Measurements from ENCODE around the gene HAS3. TPM values are rescaled to one million over a fixed set of nuclear protein-coding genes. Genes with fewer than 3 reads are reported as not detected.
"Not testable (repeated sequence)": the region's sequence is repeated elsewhere in the genome, so short reads cannot be mapped to it uniquely, and the experiment has no call there.

Gene HAS3, protein sequence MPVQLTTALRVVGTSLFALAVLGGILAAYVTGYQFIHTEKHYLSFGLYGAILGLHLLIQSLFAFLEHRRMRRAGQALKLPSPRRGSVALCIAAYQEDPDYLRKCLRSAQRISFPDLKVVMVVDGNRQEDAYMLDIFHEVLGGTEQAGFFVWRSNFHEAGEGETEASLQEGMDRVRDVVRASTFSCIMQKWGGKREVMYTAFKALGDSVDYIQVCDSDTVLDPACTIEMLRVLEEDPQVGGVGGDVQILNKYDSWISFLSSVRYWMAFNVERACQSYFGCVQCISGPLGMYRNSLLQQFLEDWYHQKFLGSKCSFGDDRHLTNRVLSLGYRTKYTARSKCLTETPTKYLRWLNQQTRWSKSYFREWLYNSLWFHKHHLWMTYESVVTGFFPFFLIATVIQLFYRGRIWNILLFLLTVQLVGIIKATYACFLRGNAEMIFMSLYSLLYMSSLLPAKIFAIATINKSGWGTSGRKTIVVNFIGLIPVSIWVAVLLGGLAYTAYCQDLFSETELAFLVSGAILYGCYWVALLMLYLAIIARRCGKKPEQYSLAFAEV
- total RNA-seq = 1 to 10 TPM; 1.8 to 2.7 TPM

DNA sequence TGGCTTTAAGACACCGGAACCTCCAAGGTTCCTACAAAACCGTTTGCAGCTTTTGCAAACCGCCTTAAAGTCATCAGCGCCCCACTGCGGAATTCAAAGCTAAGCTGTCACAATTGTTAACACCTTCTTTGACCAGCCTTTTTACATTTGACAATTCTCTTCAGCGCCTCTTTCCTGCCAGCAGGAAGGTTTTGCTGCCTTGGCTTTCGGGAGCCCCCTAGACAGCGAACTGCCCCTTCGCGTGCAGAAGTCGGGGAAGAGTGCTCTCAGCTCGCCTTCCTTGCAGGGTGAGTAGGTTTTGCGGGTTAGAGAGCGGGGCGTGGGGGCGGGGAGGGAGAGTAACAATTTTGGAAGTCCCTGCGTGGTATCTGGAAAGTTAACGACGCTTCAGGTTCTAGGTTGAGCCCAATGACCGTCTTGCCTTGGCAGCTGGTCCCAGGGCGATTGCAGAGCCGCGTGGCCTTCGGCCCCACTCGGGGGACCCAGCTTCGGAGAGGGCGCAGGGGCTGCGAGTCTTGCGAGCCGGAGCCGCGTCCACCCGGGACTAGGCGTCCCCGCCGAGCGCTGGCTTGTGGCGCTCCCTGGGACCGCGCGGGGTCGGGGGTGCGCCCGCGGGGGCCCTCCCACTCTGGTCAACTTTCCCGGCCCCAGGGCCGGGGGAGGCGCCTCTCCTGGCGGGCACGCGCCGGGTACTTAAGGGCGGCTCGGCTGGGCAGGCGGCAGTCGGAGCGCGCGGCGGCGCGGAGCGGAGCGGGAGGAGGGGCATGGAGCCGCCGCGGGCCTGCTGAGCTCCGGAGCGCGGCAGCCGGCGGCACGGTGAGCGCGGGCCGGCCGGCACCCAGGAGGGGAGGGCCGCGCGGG lies at the start of gene HAS3:
Gene HAS3, plus strand, starts transcription at position 153 of the 861 bp plus-strand sequence. CDS start 3,743 bp downstream, outside the sequence.
- Histone ChIP-seq H3K27me3 (replicated peaks; ENCODE audit: insufficient read depth) (no peaks in the 10 kb centered on the region), H3K9me3 (no peaks in the 10 kb centered on the region), H3K27ac (no peak within 1 kb of the TSS), H3K36me3 (peaks cover 14% of the 10 kb centered on the region), H3K4me3 (peak within 1 kb of the TSS; percentile 71), H3K4me1 (ENCODE audit: control insufficient read depth in 1 of 2, low read depth in 2 of 2) (peaks cover 22 to 29% of the 10 kb centered on the region in 2 donors)
- no peak for DNase-seq (ENCODE audit: low spot score)
- peak; percentile 33 for ATAC-seq (ENCODE audit: insufficient number of reproducible peaks, low FRiP score, low read depth)
- no peak for TF ChIP-seq CTCF (IDR thresholded peaks at IDR 0.05)

- Histone ChIP-seq H3K4me1 (ENCODE audit: control insufficient read depth in 1 of 2, low read depth in 2 of 2) (no peaks in the 10 kb centered on the region), H3K4me3 (no peak overlapping the region), H3K36me3 (no peaks in the 10 kb centered on the region), H3K27ac (no peak overlapping the region), H3K9me3 (no peaks in the 10 kb centered on the region), H3K27me3 (replicated peaks; ENCODE audit: insufficient read depth) (no peaks in the 10 kb centered on the region)
- ATAC-seq (ENCODE audit: insufficient number of reproducible peaks, low FRiP score, low read depth) (no peak), DNase-seq (ENCODE audit: low spot score) (no peak)
- TF ChIP-seq CTCF (IDR thresholded peaks at IDR 0.05) = no peak
Measured at GRCh38 chr16:69055980-69056379, 49.5 kb upstream of the HAS3 start.

DNA sequence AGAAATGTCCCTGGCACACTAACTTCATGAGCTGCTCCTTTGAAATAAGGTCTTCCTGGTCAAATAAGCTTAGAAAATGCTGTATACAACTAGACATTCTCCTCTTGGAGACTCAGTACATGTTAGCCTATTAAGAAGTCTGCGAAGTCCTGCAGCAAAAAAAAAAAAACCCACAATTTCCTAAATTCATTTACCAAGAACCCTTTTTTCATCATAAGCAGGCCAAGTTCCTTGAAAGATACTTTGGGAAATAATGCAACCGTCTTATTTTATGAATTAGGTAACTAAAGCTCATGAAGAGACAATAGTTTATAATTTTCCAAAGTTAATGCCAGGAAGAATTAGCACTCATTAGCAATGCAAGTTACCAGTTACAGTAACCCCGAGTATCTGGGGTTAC lies 49.0 kb upstream of the HAS3 start:
- Histone ChIP-seq H3K36me3 (no peaks in the 10 kb centered on the region), H3K27ac (no peak overlapping the region), H3K4me1 (ENCODE audit: control insufficient read depth in 1 of 2, low read depth in 2 of 2) (no peaks in the 10 kb centered on the region), H3K4me3 (no peak overlapping the region), H3K27me3 (replicated peaks; ENCODE audit: insufficient read depth) (no peaks in the 10 kb centered on the region), H3K9me3 (no peaks in the 10 kb centered on the region)
- ATAC-seq (ENCODE audit: insufficient number of reproducible peaks, low FRiP score, low read depth) = no peak
- TF ChIP-seq CTCF (IDR thresholded peaks at IDR 0.05) = no peak
- no peak for DNase-seq (ENCODE audit: low spot score)

GRCh38 chr16:69057400-69058378 lies 47.8 kb upstream of the HAS3 start:
- no peaks in the 10 kb centered on the region for H3K36me3 ChIP-seq
- no peak for DNase-seq (ENCODE audit: low spot score)
- no peak for TF ChIP-seq CTCF (IDR thresholded peaks at IDR 0.05)
- H3K4me1 ChIP-seq (ENCODE audit: control insufficient read depth in 1 of 2, low read depth in 2 of 2) = no peaks in the 10 kb centered on the region
- no peaks in the 10 kb centered on the region for H3K27me3 ChIP-seq (replicated peaks; ENCODE audit: insufficient read depth)
- H3K9me3 ChIP-seq = no peaks in the 10 kb centered on the region
- H3K27ac ChIP-seq = no peak overlapping the region
- ATAC-seq (ENCODE audit: insufficient number of reproducible peaks, low FRiP score, low read depth) = no peak
- H3K4me3 ChIP-seq = no peak overlapping the region

- H3K27ac ChIP-seq; H3K9me3 ChIP-seq; H3K36me3 ChIP-seq; ATAC-seq (ENCODE audit: insufficient number of reproducible peaks, low FRiP score, low read depth); DNase-seq (ENCODE audit: low spot score); H3K4me1 ChIP-seq (ENCODE audit: control insufficient read depth in 1 of 2, low read depth in 2 of 2); H3K4me3 ChIP-seq; H3K27me3 ChIP-seq (replicated peaks; ENCODE audit: insufficient read depth): not testable (repeated sequence)
Measured at GRCh38 chr16:69063491-69063890, 42.0 kb upstream of the HAS3 start.

All from thoracic aorta (tissue), 2 donors.